Measurements from ENCODE around the gene EIF1AD.

The EIF1AD gene

DNA sequence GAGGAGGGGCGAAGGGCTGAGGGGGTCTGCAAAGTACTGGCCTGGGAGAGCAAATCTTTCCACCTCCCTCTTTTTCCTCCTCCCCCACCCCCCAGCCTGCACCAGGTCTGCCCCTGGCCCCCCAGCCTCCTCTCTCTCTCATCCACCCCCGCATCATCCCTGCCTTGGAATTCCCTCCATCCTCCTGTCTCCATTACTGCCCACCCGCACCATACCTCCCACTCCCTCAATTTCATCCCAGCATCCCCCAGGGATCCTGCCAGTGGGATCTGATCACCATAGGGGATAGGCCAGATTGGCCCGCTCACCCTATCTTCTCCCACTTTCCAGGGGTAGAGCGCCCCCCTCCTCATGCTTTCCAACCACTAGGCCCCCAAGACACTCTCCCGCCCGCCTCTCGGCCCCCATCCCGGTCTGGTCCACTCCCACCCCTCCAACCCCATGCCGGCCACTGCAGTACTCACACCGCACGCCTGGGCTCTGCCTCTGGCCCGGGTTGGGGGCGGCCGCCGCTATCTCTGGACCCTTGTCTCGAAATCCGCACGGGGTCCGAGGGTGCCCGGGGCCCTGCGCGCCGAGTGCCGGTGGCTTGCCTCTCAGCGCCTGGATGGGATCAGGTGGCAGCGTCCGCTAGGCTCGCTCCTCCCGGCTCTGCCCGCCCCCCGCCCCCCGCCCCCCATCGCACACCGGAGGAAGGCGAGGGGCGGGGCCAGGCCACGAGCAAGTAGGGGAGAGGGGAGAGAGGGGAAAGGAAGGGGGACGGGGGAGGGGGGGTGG lies 46.8 kb upstream of the EIF1AD start, which contains the start of gene GAL3ST3:
Gene GAL3ST3 (minus strand): TSS at position 615 of the 777 bp plus-strand sequence. CDS start 3,746 bp downstream, outside the sequence.
- H3K27me3 ChIP-seq (replicated peaks; ENCODE audit: insufficient read depth, low read length), result no peaks in the 10 kb centered on the region
- no peak within 1 kb of the TSS for H2AFZ ChIP-seq (ENCODE audit: low read length)
- H3F3A ChIP-seq (ENCODE audit: insufficient read depth, low read length), result peaks cover 26% of the 10 kb centered on the region
- no peaks in the 10 kb centered on the region for H3K36me3 ChIP-seq (replicated peaks; ENCODE audit: insufficient read depth, low read length)
- H3K4me3 ChIP-seq (ENCODE audit: low read length), result no peak within 1 kb of the TSS
- no peaks in the 10 kb centered on the region for H4K20me1 ChIP-seq (ENCODE audit: insufficient read depth, low read length)
- no peaks in the 10 kb centered on the region for H3K9me3 ChIP-seq (replicated peaks; ENCODE audit: insufficient read depth, low read length)
- DNase-seq, result no peak
- no peak within 1 kb of the TSS for H3K4me2 ChIP-seq (ENCODE audit: low read depth, low read length)
- no peak within 1 kb of the TSS for H3K9ac ChIP-seq (ENCODE audit: low read length)
- no peak within 1 kb of the TSS for H3K27ac ChIP-seq (ENCODE audit: low read length)
- no peaks in the 10 kb centered on the region for H3K9me2 ChIP-seq (replicated peaks; ENCODE audit: insufficient read depth, low read length)
- TF ChIP-seq, protein P1, sequence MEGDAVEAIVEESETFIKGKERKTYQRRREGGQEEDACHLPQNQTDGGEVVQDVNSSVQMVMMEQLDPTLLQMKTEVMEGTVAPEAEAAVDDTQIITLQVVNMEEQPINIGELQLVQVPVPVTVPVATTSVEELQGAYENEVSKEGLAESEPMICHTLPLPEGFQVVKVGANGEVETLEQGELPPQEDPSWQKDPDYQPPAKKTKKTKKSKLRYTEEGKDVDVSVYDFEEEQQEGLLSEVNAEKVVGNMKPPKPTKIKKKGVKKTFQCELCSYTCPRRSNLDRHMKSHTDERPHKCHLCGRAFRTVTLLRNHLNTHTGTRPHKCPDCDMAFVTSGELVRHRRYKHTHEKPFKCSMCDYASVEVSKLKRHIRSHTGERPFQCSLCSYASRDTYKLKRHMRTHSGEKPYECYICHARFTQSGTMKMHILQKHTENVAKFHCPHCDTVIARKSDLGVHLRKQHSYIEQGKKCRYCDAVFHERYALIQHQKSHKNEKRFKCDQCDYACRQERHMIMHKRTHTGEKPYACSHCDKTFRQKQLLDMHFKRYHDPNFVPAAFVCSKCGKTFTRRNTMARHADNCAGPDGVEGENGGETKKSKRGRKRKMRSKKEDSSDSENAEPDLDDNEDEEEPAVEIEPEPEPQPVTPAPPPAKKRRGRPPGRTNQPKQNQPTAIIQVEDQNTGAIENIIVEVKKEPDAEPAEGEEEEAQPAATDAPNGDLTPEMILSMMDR (IDR thresholded peaks at IDR 0.05; ENCODE audit: low read length), result no peak
- TF ChIP-seq EZH2phosphoT487 (IDR thresholded peaks at IDR 0.05; ENCODE audit: low read length) (no peak), EZH2 (optimal IDR thresholded peaks at IDR 0.05; ENCODE audit: low read depth, low read length) (no peak)
- H3K79me2 ChIP-seq (ENCODE audit: low read length), result peaks cover 15% of the 10 kb centered on the region
- H3K4me1 ChIP-seq (ENCODE audit: low read length), result peaks cover 24% of the 10 kb centered on the region

DNA sequence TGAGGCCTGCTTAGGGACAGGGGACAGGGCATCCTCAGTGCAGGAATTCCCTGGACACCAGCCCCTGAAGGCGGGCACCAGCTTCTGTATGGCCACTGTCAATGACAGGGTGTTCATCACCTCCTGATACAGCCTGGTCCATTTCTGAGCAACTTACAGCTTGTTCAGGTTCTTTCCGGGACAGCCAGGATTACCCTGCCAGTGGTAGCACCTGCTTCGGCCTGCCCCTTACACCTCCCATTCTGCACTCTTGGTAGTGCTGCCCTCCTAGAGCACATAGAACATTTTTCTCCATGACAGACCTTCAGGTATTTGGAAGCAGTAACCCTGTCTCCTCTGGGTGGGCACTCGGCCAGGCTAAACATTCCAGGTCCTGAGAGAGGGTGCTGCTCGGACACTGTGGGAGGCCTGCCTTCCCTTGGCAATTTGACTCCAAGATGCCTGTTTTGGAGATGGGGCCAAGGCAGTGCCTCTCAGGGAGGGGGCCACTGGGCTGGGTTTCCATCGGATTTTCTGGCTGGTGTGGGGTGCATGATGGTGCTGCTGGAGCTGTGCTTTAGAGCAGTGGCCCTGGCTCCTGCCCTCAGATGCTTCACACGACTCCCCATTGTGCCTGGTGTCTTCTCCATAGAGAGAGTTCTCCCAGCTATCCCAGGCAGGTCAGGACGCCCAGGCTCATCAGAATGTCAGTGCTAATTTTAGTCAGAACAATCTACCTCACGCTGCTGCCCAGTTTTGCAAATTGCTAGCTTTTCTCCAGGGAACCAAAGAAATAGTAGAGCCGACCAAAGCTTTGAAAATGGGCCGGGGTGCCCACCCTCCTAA lies 45.8 kb upstream of the EIF1AD start:
- Histone ChIP-seq H3K4me3 (ENCODE audit: low read length) (no peak overlapping the region), H3K27me3 (replicated peaks; ENCODE audit: insufficient read depth, low read length) (no peaks in the 10 kb centered on the region), H3K36me3 (replicated peaks; ENCODE audit: insufficient read depth, low read length) (no peaks in the 10 kb centered on the region), H3K27ac (ENCODE audit: low read length) (no peak overlapping the region), H3K79me2 (ENCODE audit: low read length) (peaks cover 6% of the 10 kb centered on the region), H3K4me2 (ENCODE audit: low read depth, low read length) (no peak overlapping the region), H4K20me1 (ENCODE audit: insufficient read depth, low read length) (no peaks in the 10 kb centered on the region), H3F3A (ENCODE audit: insufficient read depth, low read length) (peaks cover 17% of the 10 kb centered on the region), H3K9me2 (replicated peaks; ENCODE audit: insufficient read depth, low read length) (no peaks in the 10 kb centered on the region), H3K9ac (ENCODE audit: low read length) (no peak overlapping the region), H3K9me3 (replicated peaks; ENCODE audit: insufficient read depth, low read length) (no peaks in the 10 kb centered on the region), H2AFZ (ENCODE audit: low read length) (no peak overlapping the region), H3K4me1 (ENCODE audit: low read length) (peaks cover 24% of the 10 kb centered on the region)
- no peak for DNase-seq
- TF ChIP-seq, protein P1 (IDR thresholded peaks at IDR 0.05; ENCODE audit: low read length), result no peak
- TF ChIP-seq EZH2phosphoT487 (IDR thresholded peaks at IDR 0.05; ENCODE audit: low read length) (no peak), EZH2 (optimal IDR thresholded peaks at IDR 0.05; ENCODE audit: low read depth, low read length) (no peak)

DNA sequence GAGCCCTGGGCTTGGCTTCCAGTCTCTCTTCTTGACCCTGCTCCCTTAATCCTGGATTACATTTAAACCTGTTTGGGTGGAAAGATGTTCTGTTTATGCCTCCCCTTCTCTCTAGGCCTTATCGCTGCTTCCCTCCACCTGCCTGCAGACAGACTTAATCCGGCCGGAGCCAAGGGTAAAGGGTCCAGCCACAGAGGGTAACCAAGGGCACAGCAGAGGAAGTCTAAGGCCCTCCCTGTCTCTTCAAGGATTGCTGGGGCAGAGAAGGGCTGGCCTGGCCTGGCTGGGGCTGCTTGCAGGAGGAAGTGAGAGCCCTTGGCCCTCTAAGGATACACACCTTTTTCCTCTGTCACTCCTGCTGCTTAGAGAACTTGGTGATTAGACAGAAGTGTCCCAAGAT lies 44.9 kb upstream of the EIF1AD start:
- H4K20me1 ChIP-seq (ENCODE audit: insufficient read depth, low read length), result no peaks in the 10 kb centered on the region
- TF ChIP-seq EZH2 (optimal IDR thresholded peaks at IDR 0.05; ENCODE audit: low read depth, low read length), result no peak
- TF ChIP-seq EZH2phosphoT487 (IDR thresholded peaks at IDR 0.05; ENCODE audit: low read length), result no peak
- TF ChIP-seq, protein P1 (IDR thresholded peaks at IDR 0.05; ENCODE audit: low read length), result no peak
- H2AFZ ChIP-seq (ENCODE audit: low read length), result no peak overlapping the region
- no peak overlapping the region for H3K27ac ChIP-seq (ENCODE audit: low read length)
- no peak overlapping the region for H3K4me3 ChIP-seq (ENCODE audit: low read length)
- no peak overlapping the region for H3K4me2 ChIP-seq (ENCODE audit: low read depth, low read length)
- H3F3A ChIP-seq (ENCODE audit: insufficient read depth, low read length), result peaks cover 12% of the 10 kb centered on the region
- H3K27me3 ChIP-seq (replicated peaks; ENCODE audit: insufficient read depth, low read length), result no peaks in the 10 kb centered on the region
- H3K9ac ChIP-seq (ENCODE audit: low read length), result no peak overlapping the region
- DNase-seq, result no peak
- no peaks in the 10 kb centered on the region for H3K9me2 ChIP-seq (replicated peaks; ENCODE audit: insufficient read depth, low read length)
- H3K4me1 ChIP-seq (ENCODE audit: low read length), result peaks cover 24% of the 10 kb centered on the region
- no peaks in the 10 kb centered on the region for H3K36me3 ChIP-seq (replicated peaks; ENCODE audit: insufficient read depth, low read length)
- no peaks in the 10 kb centered on the region for H3K79me2 ChIP-seq (ENCODE audit: low read length)
- no peaks in the 10 kb centered on the region for H3K9me3 ChIP-seq (replicated peaks; ENCODE audit: insufficient read depth, low read length)
